Measurements from ENCODE around the gene FSD2.

DNA sequence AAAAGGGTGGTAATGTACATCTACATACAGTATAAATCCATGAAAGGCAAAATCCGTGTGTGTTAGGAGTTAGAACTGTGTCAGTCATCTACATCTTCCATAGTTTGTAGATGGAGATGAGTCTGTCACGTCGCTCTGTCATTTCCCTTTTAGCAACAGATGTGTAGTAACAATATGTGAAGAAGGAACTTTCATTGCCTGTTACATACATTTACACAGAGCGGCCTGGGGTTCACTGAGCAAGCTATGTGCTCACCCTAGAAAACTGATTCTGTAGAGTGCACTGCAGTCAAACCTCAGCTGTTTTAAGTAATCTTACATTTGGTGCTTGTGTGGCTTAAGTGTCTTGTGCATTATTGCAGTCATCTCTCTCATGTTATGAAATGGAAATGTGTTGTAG is 54.6 kb downstream of the FSD2 start:
- TF ChIP-seq, protein P1, sequence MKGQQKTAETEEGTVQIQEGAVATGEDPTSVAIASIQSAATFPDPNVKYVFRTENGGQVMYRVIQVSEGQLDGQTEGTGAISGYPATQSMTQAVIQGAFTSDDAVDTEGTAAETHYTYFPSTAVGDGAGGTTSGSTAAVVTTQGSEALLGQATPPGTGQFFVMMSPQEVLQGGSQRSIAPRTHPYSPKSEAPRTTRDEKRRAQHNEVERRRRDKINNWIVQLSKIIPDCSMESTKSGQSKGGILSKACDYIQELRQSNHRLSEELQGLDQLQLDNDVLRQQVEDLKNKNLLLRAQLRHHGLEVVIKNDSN (IDR thresholded peaks at IDR 0.05; ENCODE audit: borderline replicate concordance, extremely low read length, insufficient read depth, low read depth, low read length) = no peak
- TF ChIP-seq CEBPB (IDR thresholded peaks at IDR 0.05; ENCODE audit: borderline replicate concordance in 1 of 2, low read depth in 2 of 2, low read length in 2 of 2) (no peak), POLR2A (IDR thresholded peaks at IDR 0.05; ENCODE audit: low read depth, low read length) (no peak), BHLHE40 (IDR thresholded peaks at IDR 0.05; ENCODE audit: borderline replicate concordance in 1 of 2, low read depth in 2 of 2, low read length in 1 of 2) (no peak), EZH2 (IDR thresholded peaks at IDR 0.05; ENCODE audit: borderline replicate concordance, control insufficient read depth, low read depth, low read length) (no peak), RAD51 (IDR thresholded peaks at IDR 0.05) (no peak)
- TF ChIP-seq, protein P2, sequence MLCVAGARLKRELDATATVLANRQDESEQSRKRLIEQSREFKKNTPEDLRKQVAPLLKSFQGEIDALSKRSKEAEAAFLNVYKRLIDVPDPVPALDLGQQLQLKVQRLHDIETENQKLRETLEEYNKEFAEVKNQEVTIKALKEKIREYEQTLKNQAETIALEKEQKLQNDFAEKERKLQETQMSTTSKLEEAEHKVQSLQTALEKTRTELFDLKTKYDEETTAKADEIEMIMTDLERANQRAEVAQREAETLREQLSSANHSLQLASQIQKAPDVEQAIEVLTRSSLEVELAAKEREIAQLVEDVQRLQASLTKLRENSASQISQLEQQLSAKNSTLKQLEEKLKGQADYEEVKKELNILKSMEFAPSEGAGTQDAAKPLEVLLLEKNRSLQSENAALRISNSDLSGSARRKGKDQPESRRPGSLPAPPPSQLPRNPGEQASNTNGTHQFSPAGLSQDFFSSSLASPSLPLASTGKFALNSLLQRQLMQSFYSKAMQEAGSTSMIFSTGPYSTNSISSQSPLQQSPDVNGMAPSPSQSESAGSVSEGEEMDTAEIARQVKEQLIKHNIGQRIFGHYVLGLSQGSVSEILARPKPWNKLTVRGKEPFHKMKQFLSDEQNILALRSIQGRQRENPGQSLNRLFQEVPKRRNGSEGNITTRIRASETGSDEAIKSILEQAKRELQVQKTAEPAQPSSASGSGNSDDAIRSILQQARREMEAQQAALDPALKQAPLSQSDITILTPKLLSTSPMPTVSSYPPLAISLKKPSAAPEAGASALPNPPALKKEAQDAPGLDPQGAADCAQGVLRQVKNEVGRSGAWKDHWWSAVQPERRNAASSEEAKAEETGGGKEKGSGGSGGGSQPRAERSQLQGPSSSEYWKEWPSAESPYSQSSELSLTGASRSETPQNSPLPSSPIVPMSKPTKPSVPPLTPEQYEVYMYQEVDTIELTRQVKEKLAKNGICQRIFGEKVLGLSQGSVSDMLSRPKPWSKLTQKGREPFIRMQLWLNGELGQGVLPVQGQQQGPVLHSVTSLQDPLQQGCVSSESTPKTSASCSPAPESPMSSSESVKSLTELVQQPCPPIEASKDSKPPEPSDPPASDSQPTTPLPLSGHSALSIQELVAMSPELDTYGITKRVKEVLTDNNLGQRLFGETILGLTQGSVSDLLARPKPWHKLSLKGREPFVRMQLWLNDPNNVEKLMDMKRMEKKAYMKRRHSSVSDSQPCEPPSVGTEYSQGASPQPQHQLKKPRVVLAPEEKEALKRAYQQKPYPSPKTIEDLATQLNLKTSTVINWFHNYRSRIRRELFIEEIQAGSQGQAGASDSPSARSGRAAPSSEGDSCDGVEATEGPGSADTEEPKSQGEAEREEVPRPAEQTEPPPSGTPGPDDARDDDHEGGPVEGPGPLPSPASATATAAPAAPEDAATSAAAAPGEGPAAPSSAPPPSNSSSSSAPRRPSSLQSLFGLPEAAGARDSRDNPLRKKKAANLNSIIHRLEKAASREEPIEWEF (IDR thresholded peaks at IDR 0.05; ENCODE audit: insufficient replicate concordance, low read depth, low read length) = no peak
- TF ChIP-seq, protein P3, sequence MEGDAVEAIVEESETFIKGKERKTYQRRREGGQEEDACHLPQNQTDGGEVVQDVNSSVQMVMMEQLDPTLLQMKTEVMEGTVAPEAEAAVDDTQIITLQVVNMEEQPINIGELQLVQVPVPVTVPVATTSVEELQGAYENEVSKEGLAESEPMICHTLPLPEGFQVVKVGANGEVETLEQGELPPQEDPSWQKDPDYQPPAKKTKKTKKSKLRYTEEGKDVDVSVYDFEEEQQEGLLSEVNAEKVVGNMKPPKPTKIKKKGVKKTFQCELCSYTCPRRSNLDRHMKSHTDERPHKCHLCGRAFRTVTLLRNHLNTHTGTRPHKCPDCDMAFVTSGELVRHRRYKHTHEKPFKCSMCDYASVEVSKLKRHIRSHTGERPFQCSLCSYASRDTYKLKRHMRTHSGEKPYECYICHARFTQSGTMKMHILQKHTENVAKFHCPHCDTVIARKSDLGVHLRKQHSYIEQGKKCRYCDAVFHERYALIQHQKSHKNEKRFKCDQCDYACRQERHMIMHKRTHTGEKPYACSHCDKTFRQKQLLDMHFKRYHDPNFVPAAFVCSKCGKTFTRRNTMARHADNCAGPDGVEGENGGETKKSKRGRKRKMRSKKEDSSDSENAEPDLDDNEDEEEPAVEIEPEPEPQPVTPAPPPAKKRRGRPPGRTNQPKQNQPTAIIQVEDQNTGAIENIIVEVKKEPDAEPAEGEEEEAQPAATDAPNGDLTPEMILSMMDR (IDR thresholded peaks at IDR 0.05 in 2 of 3, conservative IDR thresholded peaks at IDR 0.05 in 1 of 3; ENCODE audit: control insufficient read depth in 2 of 3, extremely low read depth in 1 of 3, insufficient read depth in 1 of 3, low read depth in 3 of 3, low read length in 3 of 3) = no peak
- TF ChIP-seq, protein P4, sequence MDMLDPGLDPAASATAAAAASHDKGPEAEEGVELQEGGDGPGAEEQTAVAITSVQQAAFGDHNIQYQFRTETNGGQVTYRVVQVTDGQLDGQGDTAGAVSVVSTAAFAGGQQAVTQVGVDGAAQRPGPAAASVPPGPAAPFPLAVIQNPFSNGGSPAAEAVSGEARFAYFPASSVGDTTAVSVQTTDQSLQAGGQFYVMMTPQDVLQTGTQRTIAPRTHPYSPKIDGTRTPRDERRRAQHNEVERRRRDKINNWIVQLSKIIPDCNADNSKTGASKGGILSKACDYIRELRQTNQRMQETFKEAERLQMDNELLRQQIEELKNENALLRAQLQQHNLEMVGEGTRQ (IDR thresholded peaks at IDR 0.05; ENCODE audit: borderline replicate concordance, low read depth, low read length) = no peak
- TF ChIP-seq, protein P5, sequence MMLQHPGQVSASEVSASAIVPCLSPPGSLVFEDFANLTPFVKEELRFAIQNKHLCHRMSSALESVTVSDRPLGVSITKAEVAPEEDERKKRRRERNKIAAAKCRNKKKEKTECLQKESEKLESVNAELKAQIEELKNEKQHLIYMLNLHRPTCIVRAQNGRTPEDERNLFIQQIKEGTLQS (IDR thresholded peaks at IDR 0.05; ENCODE audit: borderline replicate concordance, extremely low read depth, low read depth, low read length) = no peak
- TF ChIP-seq, protein P6, sequence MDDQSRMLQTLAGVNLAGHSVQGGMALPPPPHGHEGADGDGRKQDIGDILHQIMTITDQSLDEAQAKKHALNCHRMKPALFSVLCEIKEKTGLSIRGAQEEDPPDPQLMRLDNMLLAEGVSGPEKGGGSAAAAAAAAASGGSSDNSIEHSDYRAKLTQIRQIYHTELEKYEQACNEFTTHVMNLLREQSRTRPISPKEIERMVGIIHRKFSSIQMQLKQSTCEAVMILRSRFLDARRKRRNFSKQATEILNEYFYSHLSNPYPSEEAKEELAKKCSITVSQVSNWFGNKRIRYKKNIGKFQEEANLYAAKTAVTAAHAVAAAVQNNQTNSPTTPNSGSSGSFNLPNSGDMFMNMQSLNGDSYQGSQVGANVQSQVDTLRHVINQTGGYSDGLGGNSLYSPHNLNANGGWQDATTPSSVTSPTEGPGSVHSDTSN (IDR thresholded peaks at IDR 0.05; ENCODE audit: insufficient replicate concordance, low read depth, low read length) = no peak

Measured in GM12878 (cell line).